Keratinocyte (primary cell): Measurements from ENCODE around the gene OXNAD1.

Experiments used
- CTCF ChIP-seq, 3 experiments: IDR thresholded peaks in 1 of 3; conservative IDR thresholded peaks in 1 of 3; optimal IDR thresholded peaks in 1 of 3; 2 replicates in 2 of 3; 3 replicates in 1 of 3; pipeline versions ENCODE3 to v1.5.1; 2011; ENCODE audit warnings: low read length in 3 of 3, mild to moderate bottlenecking in 3 of 3, moderate library complexity in 2 of 3, control low read depth in 1 of 3, inconsistent platforms in 1 of 3; ENCODE audit not compliant: insufficient read depth in 2 of 3; ENCODE audit errors: extremely low read depth in 1 of 3
- EZH2 ChIP-seq: IDR thresholded peaks from one replicate; pipeline ENCODE4 v1.6.1; 2012; ENCODE audit warnings: inconsistent platforms, mild to moderate bottlenecking, low read length, moderate library complexity

GRCh38 chr3:16309558-16309957 is 44.5 kb downstream of the OXNAD1 start:
- TF ChIP-seq CTCF (optimal IDR thresholded peaks at IDR 0.05 in 1 of 3, IDR thresholded peaks at IDR 0.05 in 1 of 3, conservative IDR thresholded peaks at IDR 0.05 in 1 of 3; ENCODE audit: extremely low read depth in 1 of 3, insufficient read depth in 2 of 3, low read length in 3 of 3) (no peak), EZH2 (no peak)
